HG03095 (cell line): ENCODE measurements around the gene LCN9.

ENCODE experiments used
- ATAC-seq: cut with Tn5 transposase; IDR thresholded peaks from one replicate; pipeline ENCODE4 v1.9.1; 2021; ENCODE audit warnings: moderate library complexity; ENCODE audit not compliant: unreplicated experiment

Gene LCN9

GRCh38 chr9:135716045-135716444, 52.9 kb downstream of the LCN9 start:
- ATAC-seq, result no peak
